HuH-7.5 (cell line): Measurements from ENCODE around the gene HSFX3.
A peak's percentile ranks its signal among the peaks of the same experiment; 100 is the strongest.
"Not testable (repeated sequence)": the region's sequence is repeated elsewhere in the genome, so short reads cannot be mapped to it uniquely, and the experiment has no call there.

Experiments
- DNase-seq: peaks from one replicate; pipeline ENCODE4 v3.0.0; 2011; ENCODE audit warnings: low spot score

HSFX3 gene

DNA sequence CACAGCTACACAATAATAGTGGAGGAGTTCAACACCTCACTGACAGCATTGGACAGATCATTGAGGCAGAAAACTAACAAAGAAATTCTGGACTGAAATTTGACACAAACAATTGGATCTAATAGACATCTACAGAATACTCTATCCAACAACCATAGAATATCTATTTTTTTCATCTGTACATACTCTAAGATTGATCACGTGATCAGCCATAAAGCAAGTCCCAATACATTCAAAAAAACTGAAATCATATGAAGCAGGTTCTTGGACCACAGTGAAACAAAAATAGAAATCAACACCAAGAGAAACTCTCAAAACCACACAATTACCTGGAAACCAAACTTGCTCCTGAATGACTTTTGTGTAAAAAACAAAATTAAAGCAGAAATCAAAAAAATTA, 32.4 kb downstream of the HSFX3 start:
- no peak for DNase-seq

- no peak for DNase-seq
Measured at GRCh38 chrX:149516604-149517003, 33.1 kb downstream of the HSFX3 start.

GRCh38 chrX:149515954-149516602, 33.6 kb downstream of the HSFX3 start:
- no peak for DNase-seq

GRCh38 chrX:149513825-149514428, 35.8 kb downstream of the HSFX3 start:
- no peak for DNase-seq

- peak; percentile 32 for DNase-seq
Measured at GRCh38 chrX:149512225-149512885, 37.4 kb downstream of the HSFX3 start.

DNA sequence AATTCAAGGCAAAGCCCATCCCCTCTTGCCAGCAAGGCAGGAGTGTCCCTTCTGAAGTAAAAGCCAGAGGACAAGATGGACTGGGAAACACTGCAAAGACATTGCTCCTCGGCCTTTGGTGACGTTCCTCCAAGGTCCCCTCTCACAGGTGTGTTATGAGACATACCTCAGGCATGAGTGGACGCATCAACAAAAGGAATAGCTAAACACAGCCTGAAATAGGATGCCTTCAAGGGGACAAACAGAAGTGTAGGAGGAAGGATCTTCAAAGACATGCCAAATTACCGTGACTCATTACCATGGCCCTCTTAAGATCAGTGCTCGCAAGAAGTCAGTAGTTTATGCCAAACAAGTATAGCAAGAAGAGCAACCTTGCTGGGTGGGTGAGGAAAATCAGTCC, 38.6 kb downstream of the HSFX3 start:
- DNase-seq, result no peak

- no peak for DNase-seq
Measured at GRCh38 chrX:149510386-149510785, 39.3 kb downstream of the HSFX3 start.

GRCh38 chrX:149508467-149508866, 41.3 kb downstream of the HSFX3 start:
- no peak for DNase-seq

DNA sequence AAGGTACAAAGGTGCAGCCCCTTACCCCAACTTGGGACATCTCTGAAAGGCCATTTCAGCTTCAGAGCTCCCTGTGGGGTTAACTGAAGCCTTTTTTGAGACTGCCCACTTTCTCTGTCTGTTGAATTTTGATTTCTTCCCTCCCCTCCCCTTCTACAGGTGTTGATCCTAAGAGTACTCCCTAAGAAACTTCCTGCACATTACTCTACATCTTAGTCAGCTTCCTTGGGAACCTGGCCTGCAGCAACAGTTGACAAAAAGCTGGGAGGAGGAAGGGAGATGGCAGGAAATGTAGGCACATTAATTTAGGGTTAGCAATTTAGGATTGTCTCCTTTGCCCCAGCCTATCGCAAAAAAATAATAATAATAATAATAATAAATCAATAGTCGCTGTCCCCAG, 43.4 kb downstream of the HSFX3 start:
- DNase-seq, result no peak

GRCh38 chrX:149505671-149506070, 44.1 kb downstream of the HSFX3 start:
- DNase-seq, result no peak

GRCh38 chrX:149504915-149505651, 44.6 kb downstream of the HSFX3 start, which contains the start of gene IDS:
Gene IDS (minus strand): TSS chrX:149505306. CDS start chrX:149505137, 169 bp downstream.
- peak; percentile 49 for DNase-seq

DNA sequence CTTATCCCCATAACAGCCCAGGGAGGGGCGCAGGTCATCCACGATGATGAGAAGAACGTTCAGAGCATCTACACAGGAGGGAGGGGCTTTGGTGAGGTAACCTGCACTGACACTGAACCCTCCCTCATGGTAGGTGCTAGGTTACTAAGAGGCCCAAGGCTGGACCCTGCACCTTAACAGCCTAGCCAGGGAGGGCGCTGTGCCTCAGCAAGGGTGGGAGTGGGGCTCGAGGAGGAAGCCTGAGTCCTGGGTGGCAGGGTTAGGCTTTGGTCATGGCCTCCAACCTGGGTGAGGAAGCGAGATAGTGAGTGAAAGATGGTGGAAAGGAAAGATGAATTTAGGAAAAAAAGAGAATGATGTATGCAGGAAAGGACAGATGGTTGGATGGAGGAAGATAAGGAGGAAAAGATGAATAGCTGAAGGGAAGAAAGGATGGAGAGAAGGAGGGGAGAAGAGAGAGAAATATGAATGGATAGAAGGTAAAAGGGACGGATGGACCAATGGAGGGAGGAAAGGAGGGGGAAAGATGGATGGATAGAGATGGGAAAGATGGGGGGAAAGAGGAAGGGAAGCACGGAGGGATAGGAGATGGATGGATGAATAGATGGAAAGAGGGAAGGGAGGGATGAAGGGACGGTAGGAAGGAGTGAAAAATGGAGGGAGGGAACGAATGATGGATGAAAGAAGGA, 45.4 kb downstream of the HSFX3 start:
- no peak for DNase-seq

GRCh38 chrX:149503446-149503845, 46.3 kb downstream of the HSFX3 start:
- not testable (repeated sequence) for DNase-seq

- DNase-seq, result not testable (repeated sequence)
Measured at GRCh38 chrX:149502923-149503322, 46.8 kb downstream of the HSFX3 start.

- no peak for DNase-seq
Measured at GRCh38 chrX:149499766-149500165, 50.0 kb downstream of the HSFX3 start.

DNA sequence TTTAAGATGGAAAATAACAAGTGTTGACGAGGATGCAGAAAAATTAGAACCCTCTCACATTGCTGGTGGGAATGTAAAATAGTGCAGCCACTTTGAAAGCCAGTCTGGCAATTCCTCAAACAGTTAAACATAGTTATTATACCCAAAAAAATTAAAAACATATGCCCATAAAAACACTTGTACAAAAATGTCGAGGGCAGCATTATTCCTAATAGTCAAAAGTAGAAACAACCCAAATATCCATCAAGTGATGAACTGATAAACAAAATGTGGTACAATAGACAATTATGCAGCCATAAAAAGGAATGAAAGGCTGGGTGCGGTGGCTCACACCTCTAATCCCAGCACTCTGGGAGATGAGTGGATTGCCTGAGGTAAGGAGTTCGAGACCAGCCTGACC, 51.0 kb downstream of the HSFX3 start:
- DNase-seq, result no peak
